ENCODE results near the gene BDKRB1.
A peak's percentile ranks its signal among the peaks of the same experiment; 100 is the strongest.

Gene BDKRB1

DNA sequence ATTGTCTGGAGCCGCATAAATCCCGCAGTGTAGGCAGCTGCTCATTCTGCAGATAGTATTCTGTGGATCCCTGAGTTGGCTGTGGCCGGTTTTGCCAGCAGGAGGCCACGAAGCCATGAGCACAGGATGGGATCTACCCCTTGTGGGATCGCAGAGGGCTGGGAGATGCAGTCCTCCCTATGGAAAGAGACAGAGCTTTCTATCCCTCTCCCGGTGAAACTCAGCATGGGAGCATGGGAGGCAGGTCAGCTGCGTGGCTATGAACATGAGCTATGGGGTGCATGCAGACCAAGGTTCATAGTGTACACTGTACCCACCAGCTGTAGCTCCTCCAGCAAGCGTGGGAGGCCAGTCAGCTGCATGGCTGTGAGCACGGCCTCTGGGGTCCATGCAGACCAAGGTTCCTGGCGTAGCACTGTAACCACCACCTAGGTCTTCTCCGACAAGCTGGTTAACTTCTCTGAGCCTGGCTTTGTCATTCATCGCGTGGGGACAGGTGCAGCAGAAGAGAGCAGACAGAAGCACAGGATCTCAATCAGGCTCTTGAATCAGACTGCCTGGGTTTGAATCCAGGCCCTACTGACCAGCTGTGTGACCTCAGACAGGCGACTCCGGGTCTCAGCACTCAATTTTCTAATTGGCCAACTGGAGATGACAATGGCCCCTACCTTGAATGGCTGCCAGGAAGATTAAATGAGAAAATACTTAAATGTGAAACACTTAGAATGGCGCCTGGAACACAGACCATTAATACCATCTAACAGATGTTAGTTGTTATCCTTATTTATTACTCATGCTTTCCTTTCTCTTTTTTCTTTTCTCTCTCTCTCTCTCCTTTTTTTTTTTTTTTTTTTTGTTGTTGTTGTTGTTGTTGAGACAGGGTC, 6.0 kb downstream of the BDKRB1 start:
- TF ChIP-seq, protein P1, sequence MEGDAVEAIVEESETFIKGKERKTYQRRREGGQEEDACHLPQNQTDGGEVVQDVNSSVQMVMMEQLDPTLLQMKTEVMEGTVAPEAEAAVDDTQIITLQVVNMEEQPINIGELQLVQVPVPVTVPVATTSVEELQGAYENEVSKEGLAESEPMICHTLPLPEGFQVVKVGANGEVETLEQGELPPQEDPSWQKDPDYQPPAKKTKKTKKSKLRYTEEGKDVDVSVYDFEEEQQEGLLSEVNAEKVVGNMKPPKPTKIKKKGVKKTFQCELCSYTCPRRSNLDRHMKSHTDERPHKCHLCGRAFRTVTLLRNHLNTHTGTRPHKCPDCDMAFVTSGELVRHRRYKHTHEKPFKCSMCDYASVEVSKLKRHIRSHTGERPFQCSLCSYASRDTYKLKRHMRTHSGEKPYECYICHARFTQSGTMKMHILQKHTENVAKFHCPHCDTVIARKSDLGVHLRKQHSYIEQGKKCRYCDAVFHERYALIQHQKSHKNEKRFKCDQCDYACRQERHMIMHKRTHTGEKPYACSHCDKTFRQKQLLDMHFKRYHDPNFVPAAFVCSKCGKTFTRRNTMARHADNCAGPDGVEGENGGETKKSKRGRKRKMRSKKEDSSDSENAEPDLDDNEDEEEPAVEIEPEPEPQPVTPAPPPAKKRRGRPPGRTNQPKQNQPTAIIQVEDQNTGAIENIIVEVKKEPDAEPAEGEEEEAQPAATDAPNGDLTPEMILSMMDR (IDR thresholded peaks at IDR 0.05): no peak

DNA sequence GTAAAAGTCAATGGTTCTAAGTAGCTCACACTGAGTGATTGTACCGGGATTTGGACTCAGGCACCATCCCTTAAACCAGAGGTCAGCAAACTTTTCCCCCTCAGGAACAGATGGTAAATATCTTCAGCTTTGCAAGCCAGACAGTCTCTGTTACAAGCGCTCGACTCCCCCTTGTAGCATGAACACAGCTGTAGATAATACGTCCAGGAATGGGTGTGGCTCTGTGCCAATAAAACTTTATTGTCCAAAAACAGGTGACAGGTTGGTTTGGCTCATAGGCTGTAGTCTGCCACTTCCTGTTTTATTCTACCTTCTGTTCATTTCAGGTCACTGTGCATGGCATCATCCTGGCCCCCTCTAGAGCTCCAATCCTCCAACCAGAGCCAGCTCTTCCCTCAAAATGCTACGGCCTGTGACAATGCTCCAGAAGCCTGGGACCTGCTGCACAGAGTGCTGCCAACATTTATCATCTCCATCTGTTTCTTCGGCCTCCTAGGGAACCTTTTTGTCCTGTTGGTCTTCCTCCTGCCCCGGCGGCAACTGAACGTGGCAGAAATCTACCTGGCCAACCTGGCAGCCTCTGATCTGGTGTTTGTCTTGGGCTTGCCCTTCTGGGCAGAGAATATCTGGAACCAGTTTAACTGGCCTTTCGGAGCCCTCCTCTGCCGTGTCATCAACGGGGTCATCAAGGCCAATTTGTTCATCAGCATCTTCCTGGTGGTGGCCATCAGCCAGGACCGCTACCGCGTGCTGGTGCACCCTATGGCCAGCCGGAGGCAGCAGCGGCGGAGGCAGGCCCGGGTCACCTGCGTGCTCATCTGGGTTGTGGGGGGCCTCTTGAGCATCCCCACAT, 7.6 kb downstream of the BDKRB1 start:
- TF ChIP-seq, protein P1 (IDR thresholded peaks at IDR 0.05): no peak

DNA sequence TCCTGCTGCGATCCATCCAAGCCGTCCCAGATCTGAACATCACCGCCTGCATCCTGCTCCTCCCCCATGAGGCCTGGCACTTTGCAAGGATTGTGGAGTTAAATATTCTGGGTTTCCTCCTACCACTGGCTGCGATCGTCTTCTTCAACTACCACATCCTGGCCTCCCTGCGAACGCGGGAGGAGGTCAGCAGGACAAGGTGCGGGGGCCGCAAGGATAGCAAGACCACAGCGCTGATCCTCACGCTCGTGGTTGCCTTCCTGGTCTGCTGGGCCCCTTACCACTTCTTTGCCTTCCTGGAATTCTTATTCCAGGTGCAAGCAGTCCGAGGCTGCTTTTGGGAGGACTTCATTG, 8.2 kb downstream of the BDKRB1 start:
- TF ChIP-seq, protein P1 (IDR thresholded peaks at IDR 0.05): no peak

DNA sequence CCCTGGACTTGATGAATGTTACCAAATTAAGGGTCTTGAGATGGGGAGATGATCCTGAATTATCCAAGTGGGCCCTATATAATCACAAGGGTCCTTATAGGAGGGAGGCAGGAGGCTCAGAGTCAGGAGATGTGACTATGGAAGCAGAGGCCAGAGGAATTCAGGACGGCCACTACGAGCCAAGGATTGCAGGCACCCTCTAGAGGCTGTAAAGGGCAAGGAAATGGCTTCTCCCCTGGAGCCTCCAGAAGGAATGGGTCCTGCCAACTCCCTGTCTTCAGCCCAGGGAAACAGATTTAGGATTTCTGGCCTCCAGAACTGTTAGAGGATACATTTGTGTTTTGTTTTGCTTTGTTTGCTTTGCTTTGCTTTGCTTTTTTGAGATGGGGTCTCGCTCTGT, 8.8 kb downstream of the BDKRB1 start:
- TF ChIP-seq, protein P1 (IDR thresholded peaks at IDR 0.05): peak; percentile 31; the same call in 1 of the 2 replicates

DNA sequence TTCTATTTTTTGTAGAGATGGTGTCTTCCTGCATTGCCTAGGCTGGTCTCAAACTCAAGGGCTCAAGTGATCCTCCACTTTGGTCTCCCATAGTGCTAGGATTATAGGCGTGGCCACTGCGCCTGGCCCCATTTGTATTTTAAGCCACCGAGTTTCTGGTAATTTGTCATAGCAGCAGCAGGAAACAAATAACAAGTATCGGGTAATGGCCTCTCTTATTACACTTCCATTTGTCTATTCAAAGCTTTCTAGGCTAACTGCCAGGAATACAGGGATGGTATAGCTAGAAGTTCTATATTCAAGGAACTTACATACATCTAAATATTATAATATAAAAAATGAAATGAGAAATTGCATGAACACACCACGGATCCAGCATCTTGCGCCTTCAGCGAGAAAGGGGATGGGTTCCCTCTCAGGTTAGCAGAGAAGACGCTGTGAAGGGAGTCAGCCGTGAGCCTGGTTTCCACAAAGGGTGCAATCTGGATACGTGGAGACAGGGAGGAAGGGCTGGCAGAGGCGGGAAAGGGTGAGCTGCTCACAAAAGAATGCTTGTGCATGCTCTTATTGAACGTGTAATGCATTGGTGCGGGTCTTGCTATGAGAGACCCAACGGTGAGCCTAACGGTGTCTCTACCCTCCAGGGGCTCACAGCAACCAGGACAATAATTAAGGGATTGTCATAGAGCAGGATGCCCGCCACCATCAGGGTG, 9.5 kb downstream of the BDKRB1 start:
- TF ChIP-seq, protein P1 (IDR thresholded peaks at IDR 0.05): no peak

DNA sequence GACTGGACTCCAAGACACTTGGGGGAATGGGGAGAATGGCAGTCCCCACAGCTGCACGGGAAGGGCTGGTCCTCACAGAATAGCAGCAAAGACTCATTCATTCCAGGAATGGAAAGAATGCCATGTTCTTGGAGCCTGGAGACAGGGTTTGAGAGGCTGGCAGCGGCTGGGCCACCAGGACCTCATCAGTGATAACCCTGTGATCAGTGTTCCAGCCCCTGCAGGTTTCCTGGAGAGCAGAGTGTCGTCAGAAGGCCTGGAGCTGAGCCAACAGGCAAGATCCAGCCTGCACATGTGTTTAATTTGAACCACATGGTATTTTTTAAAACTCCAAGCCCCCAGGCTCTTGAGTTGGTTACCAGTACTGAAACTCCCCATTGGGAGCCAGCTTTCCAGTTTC, 11.3 kb downstream of the BDKRB1 start:
- TF ChIP-seq, protein P1 (IDR thresholded peaks at IDR 0.05): no peak

DNA sequence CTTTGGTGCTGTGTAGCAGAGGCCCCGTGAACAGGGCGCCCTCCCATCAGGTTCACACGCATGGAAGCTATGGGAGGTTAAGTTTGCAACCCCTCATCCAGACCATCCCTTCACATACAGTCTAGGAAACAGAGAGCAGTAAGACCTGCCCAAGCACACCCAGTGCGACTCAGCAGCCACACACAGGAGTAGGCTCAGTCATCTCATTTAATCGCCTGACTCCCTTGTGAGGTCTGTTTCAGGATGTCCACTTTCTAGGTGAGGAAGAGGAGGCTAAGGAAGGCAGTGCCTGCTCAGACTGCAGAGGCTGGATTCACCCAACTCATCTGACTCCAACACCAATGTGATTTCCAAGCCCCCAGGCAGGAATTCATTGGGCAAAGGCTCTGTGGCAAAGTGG, 11.9 kb downstream of the BDKRB1 start:
- TF ChIP-seq, protein P1 (IDR thresholded peaks at IDR 0.05): no peak
